ENCODE data around the gene VASH1. TPM values are rescaled to one million over a fixed set of nuclear protein-coding genes. Genes with fewer than 3 reads are reported as not detected.
A peak's percentile ranks its signal among the peaks of the same experiment; 100 is the strongest.

Gene VASH1
- total RNA-seq, 1 donor from 2014 or later, result 28.4 TPM

DNA sequence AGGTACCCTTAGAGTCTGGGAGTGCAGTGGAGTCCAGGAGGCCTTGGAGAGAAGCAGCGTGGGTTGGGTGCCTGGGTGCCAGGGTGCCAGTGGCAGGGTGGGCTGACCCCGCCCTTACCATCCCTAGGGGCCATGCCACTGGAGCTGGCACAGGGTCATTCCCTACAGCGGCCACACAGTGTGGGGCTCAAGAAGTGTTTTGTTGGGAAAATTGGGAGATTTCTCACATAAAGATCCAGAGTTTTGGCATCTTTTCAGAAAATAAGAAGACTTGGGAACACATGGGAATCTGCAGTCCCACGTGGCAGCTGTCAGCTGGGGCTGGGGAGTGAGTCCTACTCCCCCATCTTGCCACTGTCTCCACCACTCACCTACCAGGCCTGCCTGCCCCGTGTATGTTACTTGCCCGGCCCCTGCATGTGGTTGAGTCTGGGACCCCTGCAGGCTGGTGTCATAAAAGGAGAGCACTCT is 4.2 kb downstream of the VASH1 start:
- TF ChIP-seq, protein P1, sequence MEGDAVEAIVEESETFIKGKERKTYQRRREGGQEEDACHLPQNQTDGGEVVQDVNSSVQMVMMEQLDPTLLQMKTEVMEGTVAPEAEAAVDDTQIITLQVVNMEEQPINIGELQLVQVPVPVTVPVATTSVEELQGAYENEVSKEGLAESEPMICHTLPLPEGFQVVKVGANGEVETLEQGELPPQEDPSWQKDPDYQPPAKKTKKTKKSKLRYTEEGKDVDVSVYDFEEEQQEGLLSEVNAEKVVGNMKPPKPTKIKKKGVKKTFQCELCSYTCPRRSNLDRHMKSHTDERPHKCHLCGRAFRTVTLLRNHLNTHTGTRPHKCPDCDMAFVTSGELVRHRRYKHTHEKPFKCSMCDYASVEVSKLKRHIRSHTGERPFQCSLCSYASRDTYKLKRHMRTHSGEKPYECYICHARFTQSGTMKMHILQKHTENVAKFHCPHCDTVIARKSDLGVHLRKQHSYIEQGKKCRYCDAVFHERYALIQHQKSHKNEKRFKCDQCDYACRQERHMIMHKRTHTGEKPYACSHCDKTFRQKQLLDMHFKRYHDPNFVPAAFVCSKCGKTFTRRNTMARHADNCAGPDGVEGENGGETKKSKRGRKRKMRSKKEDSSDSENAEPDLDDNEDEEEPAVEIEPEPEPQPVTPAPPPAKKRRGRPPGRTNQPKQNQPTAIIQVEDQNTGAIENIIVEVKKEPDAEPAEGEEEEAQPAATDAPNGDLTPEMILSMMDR (IDR thresholded peaks at IDR 0.05), result no peak
- Histone ChIP-seq H3K27ac (peak overlapping the region; percentile 46 to 51), H3K36me3 (no peaks in the 10 kb centered on the region), H3K9me3 (no peaks in the 10 kb centered on the region), H3K4me1 (peaks cover 12 to 32% of the 10 kb centered on the region in 2 donors), H3K4me3 (no peak overlapping the region), H3K27me3 (no peaks in the 10 kb centered on the region)
- peak in 1 of 2 donors; percentile 61 for DNase-seq (ENCODE audit: low spot score in 2 of 2)
- intact Hi-C loops (cut with DNase I), result loop anchor here (10.0 kb wide), 1 partner anchor 269 kb away; no protein-coding TSS in a partner anchor

DNA sequence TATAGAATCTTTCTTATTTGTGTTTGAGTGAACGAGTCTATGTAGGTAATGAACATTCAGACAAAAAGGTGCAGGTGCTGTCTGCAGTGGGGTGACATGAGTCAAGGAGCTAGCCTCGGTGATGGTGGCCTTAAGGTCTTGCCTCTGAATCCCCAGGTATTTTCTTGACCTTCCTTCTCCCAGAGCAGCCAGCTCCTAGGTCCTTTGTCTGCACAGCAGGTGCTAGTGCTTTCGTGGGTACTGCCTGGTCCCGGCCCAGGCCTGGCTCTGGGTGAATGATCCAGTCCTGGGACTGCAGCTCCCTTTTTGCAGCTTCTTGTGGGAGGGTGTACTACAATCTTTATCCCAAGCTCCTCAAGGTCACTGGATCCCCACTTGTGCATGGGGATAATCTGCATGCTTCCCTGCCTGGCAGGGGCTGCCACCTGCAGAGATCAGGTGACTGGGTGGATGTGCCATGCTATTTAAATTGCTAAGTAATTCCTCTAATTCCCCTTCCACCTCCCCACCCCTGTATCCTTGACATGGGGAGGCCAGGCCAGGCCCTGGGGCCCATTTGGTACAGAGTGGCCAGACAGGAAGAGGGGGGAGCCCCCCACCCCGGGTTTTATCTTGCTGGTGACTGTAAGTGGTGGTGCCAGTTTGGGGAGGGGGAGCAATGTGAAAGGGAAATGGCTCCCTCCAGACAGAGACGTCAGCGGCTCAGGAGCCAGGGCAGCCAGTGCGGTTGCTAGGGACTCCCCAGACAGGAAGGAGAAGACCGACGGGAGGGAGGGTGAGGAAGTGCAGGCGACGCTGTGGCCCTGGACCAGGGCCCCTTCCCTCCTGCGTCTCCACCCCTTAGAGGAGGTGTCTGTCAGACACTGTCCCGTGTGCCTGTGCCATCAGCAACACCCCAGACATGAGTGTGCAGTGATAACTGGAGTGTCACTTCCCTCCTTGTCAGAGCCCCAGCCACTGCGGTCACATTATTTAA is 6.7 kb downstream of the VASH1 start:
- DNase-seq (ENCODE audit: low spot score in 2 of 2), result peak; percentile 55 to 82
- TF ChIP-seq, protein P1 (IDR thresholded peaks at IDR 0.05), result no peak
- intact Hi-C loops (cut with DNase I), result loop anchor here (10.0 kb wide), 1 partner anchor 267 kb away; no protein-coding TSS in a partner anchor
- peaks cover 17 to 41% of the 10 kb centered on the region in 2 donors for H3K4me1 ChIP-seq
- no peaks in the 10 kb centered on the region for H3K9me3 ChIP-seq
- H3K4me3 ChIP-seq, result no peak overlapping the region
- H3K36me3 ChIP-seq, result no peaks in the 10 kb centered on the region
- H3K27ac ChIP-seq, result peak overlapping the region; percentile 46 to 79
- no peaks in the 10 kb centered on the region for H3K27me3 ChIP-seq

DNA sequence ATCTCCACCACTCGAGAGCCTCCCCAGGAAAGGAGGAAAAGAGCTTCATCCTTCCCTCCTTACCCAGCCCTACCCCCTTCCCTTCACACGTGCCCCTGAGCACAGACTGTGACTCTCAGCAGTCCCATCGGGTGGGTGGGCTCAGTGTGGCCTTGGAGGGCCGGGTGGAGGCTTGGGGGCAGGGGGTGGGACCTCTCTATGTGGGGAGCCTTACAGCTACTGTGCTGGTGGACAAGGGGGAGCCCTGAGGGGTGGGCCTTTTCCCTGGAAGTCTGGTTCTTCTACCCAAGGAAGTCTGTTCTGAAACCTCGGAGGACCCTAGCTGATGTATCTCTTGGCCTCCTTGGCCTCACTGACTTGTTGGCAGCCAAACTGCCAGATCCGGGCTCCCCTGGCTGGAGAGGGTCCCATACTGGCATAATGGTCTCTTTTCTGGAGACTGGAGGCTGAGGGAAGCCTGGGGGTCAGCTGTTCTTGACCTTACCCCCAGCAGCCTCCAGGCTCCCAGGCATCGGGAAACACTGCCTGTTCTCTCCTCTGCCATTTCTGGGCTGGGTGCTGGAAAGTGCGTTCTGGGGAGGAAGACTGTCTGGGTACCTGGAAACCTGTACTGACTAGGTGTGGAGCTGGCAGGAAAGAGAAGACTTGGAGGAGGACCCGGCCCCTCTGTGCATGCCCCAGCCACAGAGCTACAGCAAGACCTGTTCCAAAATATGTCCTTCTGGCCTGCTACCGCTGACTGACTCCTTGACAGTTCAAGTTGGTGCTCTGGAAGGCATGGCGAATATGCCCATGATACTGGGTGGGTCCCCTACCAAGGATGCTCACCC is 7.6 kb downstream of the VASH1 start:
- Histone ChIP-seq H3K27me3 (no peaks in the 10 kb centered on the region), H3K4me1 (peaks cover 23 to 48% of the 10 kb centered on the region in 2 donors), H3K27ac (peak overlapping the region; percentile 46 to 79), H3K36me3 (no peaks in the 10 kb centered on the region), H3K4me3 (no peak overlapping the region), H3K9me3 (no peaks in the 10 kb centered on the region)
- intact Hi-C loops (cut with DNase I), result loop anchor here (10.0 kb wide), 1 partner anchor 266 kb away; no protein-coding TSS in a partner anchor
- DNase-seq (ENCODE audit: low spot score in 2 of 2), result no peak
- TF ChIP-seq, protein P1 (IDR thresholded peaks at IDR 0.05), result no peak

DNA sequence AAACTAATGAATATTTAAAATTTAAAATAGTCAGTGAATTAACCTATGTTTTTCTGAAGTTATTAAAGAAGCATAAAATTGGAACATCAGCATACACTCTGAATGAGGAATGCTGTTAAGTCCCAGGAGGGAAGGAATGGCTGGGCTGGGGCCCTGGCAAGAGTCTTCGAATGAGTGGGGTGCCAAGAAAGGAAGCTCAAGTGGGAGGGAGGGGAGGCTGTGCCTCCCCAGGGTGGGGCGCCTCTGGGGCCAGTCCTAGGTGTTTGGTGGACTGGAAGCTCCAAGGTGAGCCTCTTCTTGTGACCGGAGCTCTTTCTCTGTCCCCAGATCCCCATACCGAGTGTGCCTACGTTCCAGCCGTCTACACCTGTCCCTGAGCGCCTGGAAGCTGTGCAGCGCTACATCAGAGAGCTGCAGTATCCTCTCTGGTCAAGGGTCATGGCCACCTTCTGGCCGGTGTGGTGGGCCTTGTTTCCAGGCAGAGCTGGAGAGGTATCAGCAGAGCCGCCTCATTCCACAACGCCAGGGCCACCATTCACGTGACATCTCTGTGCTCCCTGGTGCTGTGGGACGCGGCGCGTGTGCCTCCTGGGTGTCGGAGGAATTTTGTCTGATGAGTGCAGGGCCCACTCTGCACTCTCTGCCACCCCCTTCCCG is 8.5 kb downstream of the VASH1 start:
- intact Hi-C loops (cut with DNase I), result loop anchor here (5.0 to 10.0 kb wide), 2 partner anchors 265 to 328 kb away; partner anchors contain the start of gene CIPC
- no peaks in the 10 kb centered on the region for H3K27me3 ChIP-seq
- H3K27ac ChIP-seq, result peak overlapping the region in 1 of 2 donors; percentile 95
- no peaks in the 10 kb centered on the region for H3K36me3 ChIP-seq
- DNase-seq (ENCODE audit: low spot score in 2 of 2), result no peak
- TF ChIP-seq, protein P1 (IDR thresholded peaks at IDR 0.05), result no peak
- H3K4me1 ChIP-seq, result peaks cover 24 to 51% of the 10 kb centered on the region in 2 donors
- no peak overlapping the region for H3K4me3 ChIP-seq
- H3K9me3 ChIP-seq, result no peaks in the 10 kb centered on the region

Measured in ascending aorta (tissue), 2 donors.